HG02870 (cell line): ENCODE measurements around the gene SLC9A9.

Experiments
- ATAC-seq: cut with Tn5 transposase; IDR thresholded peaks from one replicate; pipeline ENCODE4 v1.9.1; 2021; ENCODE audit warnings: mild to moderate bottlenecking, moderate library complexity; ENCODE audit not compliant: unreplicated experiment

Gene SLC9A9

DNA sequence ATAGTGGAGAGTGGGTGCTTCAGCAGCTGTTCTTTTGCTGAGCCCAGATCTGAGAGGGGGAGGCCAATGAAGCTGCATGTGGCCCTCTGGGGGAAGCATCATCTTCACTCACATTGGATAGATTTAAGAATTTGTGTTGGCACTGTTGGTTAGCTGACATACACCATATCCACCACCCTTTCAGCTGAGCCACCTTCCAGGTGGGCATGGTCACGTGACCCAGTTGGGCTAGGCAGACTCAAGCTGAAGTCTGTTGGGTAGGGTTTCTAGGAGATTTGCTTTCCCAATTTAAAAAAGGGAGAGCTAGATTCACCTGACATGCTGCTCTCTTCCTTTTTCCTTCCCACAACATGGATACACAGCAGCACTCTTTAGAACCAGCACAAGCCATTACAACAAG lies 417.7 kb downstream of the SLC9A9 start:
- no peak for ATAC-seq

DNA sequence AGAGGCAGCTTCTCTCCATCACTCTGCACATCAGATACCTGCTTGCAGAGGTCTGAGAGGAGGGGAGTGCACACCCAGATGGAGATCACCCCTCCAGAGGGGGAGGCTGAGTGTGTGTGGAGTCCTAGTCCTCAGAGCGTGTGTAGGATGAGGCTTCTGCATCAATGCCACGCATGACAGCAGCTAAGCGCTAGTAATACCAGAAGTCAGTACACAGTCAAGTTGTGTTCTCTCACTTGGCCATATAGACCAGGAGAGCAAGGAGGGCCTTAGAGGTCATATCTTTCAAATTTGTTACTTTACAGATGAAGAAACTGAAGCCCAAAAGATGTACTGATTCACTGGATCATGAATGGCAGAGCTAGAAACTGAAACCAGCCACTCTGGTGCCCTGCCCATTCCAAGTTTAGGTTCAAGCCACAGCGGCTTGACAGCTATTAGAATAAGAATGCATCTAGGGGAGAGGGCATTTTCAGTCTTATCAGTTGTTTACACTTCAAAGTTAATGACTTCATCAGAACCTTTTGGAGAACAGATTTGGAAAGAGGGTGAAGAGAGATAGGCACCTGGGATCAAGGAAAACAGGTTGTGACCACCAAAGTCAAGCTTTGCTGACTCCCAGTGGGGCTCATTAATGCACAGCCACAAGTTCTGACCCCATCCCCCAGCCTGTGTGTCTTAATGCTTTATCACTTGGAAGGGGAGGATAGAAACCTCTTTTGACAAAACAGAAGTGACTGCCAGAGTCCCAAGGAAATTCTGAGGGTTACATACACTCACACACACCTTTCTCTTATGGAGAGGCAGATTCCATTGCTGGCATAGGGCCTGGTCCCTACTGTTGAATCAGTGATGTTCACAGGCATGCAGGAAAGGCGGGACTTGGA lies 418.4 kb downstream of the SLC9A9 start:
- no peak for ATAC-seq

DNA sequence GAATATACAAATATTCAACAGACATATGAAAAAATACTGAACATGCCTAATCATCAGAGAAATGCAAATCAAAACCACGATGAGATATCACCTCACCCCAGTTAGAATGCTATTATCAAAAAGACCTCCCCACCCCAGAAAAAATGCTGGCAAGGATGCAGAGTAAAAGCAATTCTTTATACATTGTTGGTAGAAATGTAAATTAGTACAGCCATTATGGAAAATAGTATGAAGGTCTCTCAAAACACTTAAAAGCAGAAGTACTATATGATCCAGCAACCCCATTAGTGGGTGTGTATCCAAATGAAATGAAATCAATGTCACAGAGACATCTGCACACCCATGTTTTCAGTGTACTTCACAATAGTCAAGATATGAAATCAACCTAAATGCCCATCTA lies 420.0 kb downstream of the SLC9A9 start:
- ATAC-seq: no peak

DNA sequence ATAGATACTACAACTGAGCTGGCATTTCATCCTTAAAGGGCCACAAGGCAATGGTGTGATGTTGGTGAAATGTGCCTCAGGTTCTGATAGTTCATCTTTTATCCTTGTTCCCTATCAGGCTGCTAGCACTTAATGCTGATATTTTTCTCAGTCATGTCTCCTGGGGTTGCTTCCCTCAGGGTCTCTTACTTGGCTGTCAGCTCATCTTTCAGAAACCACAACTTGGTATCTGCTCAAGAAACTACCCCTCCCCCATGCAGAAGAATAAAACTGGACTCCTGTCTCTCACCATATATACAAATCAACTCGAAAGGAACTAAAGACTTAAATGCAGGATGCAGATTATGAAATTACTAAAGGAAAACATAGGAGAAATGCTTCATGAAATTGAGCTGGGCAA lies 420.6 kb downstream of the SLC9A9 start:
- ATAC-seq: no peak

DNA sequence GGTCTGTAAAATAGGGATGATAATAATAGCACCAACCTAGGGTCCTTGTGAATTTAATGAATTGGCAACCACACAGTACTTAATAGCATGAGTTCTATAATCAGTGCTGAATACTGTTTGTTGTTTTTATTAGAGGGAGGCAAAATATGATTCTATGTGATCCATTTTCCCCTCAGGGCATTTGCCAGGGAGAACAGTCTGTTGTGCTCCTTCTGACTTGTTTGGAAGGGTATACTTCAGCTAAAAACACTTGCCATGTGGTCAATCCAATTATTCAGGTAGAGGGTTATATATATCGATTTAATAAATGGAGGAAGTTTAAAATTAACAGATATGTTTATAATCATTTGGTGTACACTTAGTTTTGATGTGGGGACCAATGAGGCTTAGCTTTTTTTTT lies 423.4 kb downstream of the SLC9A9 start:
- ATAC-seq: no peak

DNA sequence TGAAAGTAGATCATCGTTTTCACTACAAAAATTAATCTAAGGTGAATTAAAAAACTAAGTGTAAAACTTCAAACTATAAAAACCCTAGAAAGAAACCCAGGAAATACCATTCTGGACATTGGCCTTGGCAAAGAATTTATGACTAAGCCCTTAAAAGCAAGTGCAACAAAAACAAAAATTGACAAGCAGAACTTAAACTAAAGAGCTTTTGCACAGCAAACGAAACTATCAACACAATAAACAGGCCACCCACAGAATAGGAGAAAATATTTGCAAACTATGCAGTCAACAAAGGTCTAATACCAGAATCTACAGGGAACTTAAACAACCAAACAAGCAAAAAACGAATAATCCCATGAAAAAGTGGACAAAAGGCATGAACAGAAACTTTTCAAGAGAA lies 426.7 kb downstream of the SLC9A9 start:
- no peak for ATAC-seq

DNA sequence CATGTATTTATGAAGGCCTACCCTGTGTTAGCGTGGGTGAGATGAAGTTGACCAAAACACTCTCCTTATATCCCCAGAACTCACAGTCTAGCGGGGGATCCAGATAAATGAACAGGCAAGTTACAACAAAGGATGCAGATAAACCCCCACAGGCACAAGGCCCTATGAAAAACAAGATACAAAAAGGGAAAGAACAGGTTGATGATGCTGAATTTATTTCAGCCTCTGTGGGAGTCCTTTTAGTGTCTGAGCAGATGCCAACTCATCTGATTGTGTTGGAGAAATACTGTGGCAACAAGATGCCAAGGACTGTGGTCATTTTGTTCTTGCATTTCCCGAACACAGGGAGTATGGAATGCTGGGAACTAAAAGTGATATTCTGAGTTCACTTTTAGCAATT lies 428.7 kb downstream of the SLC9A9 start:
- no peak for ATAC-seq

DNA sequence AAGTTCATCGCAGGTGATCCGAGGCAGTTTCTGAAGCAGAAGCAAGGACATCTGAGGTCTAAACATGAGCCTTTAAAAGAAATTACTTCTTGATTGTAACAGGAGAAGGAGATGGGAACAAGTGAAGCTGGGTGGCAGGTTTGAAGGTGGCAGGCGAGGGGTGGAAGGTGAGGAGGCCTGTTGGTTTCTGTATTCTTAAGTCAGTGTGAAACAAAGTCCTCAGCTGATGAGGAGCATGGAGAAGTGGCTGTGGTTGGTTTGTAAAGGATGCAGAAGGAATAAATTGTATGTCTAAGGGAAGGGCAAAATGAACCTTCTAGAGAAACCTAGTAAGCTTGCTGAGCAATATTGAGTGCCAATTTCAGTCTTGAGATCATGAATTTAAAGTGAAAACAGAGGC lies 429.9 kb downstream of the SLC9A9 start:
- ATAC-seq: no peak

DNA sequence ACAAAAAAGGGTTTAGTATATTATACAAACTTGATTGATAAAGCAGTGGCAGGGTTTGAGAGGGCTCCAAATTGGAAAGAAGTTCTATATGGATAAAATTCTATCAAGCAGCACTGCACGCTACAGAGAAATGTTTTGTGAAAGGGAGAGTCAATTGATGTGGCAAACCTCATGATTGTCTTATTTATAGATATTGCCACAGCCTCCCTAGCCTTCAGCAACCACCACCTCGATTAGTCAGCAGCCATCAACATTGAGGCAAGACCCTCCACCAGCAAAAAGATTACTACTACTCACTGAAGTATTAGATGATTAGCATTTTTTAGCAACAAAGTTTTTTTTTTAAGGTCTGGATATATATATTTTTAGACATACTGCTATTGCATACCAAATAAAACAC lies 432.0 kb downstream of the SLC9A9 start:
- no peak for ATAC-seq

DNA sequence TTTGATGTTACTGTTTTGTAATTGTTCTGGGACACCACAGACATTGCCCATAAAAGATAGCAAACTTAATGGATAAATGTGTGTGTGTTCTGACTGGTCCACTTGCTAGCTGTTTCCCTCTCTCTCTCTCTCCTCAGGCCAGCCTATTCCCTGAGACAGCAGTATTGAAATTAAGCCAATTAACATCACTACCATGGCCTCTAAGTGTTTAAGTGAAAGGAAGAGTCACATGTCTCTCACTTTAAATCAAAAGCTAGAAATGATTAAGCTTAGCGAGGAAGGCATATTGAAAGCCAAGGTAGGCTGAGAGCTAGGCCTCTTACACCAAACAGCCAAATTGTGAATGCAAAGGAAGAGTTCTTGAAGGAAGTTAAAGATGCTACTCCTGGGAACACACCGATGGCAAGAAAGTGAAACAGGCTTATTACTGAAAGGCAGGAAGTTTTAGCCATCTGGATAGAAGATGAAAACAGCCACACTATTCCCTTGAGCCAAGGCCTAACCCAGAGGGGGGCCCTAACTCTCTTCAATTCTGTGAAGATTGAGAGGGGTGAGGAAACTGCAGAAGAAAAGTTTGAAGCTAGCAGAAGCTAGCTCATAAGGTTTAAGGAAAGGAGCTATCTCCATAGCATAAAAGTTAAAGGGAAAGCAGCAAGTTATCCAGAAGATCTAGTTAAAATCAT lies 433.6 kb downstream of the SLC9A9 start:
- ATAC-seq: peak; percentile 58

DNA sequence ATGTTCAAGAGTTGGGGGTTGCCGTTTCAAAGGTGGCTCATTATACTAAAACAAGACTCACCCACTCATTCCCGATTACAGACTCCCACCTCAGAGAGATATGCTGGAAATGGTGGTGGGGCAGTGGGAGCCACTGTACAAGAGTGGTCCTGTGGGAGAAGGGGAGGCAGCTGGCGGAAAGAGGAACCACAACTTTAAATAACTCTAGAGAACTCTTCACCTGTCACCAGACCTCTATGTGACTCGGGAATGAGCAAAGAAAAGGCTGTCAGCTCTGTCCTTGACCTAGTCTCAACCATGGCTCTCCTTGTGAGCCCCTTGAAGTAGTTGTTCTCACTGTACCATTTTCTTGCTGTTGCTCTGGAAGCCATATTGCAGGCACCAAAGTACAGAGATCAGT lies 434.9 kb downstream of the SLC9A9 start:
- ATAC-seq: peak; percentile 33

DNA sequence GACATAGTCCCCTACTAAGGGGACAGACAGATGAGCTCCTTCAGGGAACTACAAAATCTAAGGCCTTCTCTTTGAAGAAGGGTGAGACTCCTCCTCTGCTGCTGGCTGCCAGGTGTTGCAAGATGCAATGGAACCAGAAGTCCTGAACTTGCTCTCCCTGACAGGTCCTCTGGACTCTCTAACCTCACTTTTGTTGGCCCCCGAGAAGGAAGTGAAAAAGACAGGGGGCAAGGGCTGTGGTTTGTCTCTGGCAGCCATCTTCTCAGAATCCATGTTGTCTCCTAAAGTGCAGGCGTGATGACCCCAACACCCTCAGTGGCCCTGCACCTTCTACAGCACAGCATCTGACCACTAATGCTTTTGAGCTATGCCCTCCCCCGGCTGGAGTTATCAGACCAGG lies 436.2 kb downstream of the SLC9A9 start:
- no peak for ATAC-seq

DNA sequence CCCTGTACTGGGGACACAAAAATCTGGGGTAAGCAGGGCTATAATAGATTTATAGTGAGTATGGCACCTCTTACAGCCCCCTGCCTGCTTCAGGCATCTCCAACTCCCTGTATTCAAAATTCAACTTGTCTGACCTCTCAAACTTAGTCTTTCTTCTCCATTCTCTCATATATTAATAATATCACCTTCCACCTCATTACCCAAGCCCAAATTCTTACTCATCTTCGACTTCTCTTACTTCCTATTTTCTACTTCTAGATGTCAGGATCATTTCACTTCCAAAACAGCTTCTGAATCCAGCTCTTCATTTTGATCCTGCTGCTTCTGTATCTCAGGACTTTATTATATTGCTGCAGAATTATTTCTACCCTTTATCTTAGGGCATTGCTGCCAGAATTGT lies 438.0 kb downstream of the SLC9A9 start:
- no peak for ATAC-seq

DNA sequence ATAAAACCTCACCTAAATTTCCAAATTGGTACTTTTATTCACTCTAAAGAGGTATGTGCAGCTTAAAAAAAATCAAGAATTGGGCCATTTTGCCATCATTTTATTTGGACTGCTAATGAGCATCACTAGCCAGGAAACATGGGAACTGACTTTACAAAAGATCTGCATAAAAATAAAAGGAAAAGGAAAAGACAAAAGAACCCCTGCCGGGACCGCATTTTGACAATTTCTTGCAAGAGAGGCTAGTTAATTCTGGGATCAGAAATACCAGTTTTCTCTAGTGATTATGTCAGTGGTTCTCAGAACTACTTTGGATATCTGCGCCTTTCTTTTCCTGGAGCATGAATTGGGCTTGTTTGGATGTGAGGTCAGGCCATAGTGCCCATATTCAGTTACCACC lies 439.5 kb downstream of the SLC9A9 start:
- no peak for ATAC-seq

DNA sequence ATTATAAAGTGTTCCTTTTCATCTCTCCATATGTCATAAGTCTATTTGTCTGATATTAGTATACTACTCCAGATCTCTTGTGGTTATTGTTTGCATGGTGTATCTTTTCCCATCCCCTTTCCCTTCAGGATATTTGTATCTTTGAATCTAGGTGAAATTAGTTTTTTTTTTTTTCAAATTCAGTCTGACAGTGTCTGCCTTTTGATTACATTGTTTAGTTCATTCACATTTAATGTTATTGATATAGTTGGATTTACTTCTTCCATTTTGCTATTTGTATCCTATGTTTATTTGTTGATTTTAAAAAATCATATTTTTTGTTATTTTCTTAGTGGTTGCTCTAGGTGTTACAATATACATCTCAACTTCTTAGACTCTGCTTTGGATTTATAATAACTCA lies 445.7 kb downstream of the SLC9A9 start:
- ATAC-seq: no peak

DNA sequence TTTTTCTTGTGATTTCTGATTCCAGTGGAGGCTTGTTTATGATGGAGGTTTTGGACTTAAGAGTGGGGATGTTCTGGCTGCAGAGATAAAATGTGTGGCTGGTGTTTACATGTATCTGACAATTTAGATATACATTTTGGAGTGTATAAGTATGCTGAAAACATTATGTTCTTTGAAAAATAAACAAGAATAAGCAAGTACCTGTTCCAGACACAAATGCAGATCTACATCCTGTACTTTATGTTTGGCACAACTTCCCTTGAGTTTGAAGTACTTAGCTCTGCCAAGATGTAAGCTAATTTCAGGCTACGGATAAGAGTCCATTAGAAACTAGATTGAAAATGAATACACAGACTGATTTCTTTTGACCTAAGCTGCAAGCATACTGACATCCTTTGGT lies 451.5 kb downstream of the SLC9A9 start:
- ATAC-seq: no peak

DNA sequence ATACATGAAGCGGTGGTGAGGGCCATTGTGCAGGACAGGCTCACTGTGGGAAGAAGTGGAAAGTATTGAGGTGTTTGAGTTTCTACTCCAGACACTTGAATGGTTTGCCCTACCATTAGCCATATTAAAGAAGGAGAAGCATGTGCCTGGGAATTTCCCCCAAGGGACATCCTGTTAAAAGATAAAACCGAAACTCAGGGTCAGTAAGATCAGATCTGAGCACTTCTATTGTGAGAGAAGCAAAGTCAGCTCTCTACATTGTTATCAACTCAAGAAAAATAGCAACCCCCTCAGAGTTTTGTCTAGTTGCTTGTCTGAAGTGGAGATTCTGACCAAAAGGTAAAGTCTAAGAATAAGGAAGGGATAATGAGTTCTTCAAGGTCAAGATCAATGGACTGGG lies 458.9 kb downstream of the SLC9A9 start:
- ATAC-seq: peak; percentile 51

DNA sequence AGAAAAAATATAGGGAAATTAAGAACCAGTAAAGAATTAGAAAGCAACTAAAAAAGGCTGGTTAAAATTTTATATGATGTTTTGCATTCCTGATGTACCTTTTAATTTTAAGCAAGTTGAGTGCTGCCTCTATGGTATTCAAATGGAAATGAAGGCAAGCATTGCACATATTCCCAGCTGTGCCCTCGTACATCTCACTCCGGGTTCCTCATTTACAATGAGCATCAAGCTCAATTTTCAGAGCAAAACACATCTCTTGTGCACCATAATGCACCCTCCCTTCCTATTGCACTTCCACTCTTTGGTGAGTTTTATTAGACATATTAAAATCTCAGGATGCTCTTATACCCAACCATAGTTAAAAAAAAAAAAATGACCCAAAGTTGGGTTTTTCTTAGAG lies 460.8 kb downstream of the SLC9A9 start:
- no peak for ATAC-seq

DNA sequence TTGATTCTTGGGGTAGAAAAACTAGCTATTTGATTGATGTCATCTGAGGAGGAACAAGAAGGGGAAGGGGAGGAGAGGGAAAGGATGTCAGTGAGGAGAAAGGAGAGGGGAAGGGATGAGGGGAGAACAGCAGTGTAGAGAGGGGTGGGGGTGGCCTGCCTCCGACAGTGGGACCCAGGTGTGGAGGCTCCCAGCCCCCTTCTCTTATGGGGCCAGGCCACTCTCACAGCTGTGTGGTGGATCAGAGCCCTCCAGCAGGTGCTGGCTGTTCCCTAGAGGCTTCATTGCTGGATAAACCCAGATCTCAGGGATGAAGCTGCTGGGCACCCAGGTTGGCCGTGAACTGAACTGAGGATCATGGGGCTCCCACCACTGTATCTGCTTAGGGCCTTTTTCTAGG lies 464.2 kb downstream of the SLC9A9 start:
- no peak for ATAC-seq

DNA sequence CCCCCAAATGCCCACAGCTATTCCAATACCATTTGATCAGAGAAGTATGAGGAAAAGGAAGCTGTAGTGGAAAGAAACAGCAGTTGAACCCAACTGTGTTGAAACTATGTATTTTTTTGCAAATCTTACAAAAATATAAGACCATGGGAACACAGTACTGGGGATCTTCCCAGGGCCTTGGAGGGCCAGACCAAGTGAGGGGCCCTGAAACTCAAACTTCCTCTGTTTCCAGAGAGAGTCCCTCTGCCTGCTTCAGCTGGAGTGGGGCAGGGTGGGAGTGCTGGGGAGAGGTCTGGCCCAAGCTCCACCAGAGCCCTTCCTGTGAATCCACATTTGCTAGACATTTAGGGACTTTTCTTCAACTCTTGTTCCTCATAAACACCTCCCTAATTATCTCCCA lies 464.8 kb downstream of the SLC9A9 start:
- ATAC-seq: no peak

DNA sequence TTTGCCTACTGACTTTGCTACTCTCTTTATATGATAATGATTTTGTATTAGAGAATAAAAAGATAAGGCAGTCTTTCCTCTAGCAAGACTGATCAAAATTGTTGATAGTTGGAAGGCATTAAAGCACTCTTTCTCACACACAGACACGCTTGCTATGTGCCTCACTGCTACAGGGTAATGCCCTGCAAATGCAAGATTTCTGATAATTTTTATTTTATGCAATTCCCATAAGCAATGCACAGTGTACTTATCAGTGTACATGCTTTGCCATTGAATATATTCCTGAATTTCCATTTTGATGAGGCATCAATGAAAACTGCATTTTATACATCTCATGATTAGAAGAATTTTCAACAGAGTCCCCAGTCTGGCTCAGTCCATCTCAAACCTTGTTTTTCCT lies 465.5 kb downstream of the SLC9A9 start:
- ATAC-seq: no peak

DNA sequence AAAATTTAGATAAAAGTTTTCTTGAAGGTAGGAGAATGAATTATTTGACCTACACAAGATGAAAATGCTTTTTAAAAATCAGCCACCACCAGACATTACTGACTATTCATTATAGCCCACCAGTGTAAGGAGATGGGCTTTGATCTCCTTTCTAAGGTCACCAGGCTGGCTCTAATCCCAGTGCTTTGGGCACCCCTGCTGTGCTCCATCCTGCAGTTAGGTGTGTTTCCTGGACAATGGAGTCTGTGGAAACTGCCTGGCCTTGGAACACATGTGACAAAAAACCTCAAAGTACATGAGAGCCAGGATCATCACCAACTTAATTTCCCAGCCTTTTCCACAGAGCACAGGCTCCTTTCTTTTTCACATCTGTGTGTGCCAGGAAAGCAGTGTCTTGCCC lies 467.8 kb downstream of the SLC9A9 start:
- no peak for ATAC-seq

DNA sequence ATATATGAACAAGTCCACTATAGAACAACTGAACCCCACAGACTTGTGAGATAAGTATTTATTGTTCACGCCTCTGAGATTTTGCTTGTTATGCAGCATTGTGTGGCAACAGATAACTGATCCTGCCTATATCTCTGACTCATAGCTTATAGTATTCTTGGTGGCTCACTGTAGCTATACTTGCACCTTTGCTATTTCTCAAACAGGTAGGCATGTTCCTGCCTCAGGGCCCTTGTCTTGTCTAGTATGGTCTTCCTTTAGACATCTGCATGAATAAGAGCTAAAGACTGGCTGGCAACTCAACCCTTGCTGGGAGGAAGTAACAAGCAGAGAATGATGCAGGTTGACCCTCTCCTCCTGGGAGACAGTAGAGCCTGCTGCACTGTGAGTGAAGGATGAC lies 472.6 kb downstream of the SLC9A9 start:
- ATAC-seq: no peak
